ENCODE results near the gene POLL. TPM values are rescaled to one million over a fixed set of nuclear protein-coding genes. Genes with fewer than 3 reads are reported as not detected.
A peak's percentile ranks its signal among the peaks of the same experiment; 100 is the strongest.

POLL gene
- total and polyA plus RNA-seq, 10 of the 15 experiments (the other 5 are each of a cell fraction or from before 2014, with no cell fraction given): 1.5 to 25.4 (median 13.8) TPM

- TF ChIP-seq, protein P1, sequence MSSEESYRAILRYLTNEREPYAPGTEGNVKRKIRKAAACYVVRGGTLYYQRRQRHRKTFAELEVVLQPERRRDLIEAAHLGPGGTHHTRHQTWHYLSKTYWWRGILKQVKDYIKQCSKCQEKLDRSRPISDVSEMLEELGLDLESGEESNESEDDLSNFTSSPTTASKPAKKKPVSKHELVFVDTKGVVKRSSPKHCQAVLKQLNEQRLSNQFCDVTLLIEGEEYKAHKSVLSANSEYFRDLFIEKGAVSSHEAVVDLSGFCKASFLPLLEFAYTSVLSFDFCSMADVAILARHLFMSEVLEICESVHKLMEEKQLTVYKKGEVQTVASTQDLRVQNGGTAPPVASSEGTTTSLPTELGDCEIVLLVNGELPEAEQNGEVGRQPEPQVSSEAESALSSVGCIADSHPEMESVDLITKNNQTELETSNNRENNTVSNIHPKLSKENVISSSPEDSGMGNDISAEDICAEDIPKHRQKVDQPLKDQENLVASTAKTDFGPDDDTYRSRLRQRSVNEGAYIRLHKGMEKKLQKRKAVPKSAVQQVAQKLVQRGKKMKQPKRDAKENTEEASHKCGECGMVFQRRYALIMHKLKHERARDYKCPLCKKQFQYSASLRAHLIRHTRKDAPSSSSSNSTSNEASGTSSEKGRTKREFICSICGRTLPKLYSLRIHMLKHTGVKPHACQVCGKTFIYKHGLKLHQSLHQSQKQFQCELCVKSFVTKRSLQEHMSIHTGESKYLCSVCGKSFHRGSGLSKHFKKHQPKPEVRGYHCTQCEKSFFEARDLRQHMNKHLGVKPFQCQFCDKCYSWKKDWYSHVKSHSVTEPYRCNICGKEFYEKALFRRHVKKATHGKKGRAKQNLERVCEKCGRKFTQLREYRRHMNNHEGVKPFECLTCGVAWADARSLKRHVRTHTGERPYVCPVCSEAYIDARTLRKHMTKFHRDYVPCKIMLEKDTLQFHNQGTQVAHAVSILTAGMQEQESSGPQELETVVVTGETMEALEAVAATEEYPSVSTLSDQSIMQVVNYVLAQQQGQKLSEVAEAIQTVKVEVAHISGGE (CRISPR knock-in tag; IDR thresholded peaks at IDR 0.05): no peak
- no peak for TF ChIP-seq PKNOX1 (IDR thresholded peaks at IDR 0.05)
- no peak for TF ChIP-seq ETV6 (conservative IDR thresholded peaks at IDR 0.05 in 1 of 2, IDR thresholded peaks at IDR 0.05 in 1 of 2; ENCODE audit: borderline replicate concordance in 1 of 2, low read depth in 1 of 2)
- no peak for TF ChIP-seq ASH2L (IDR thresholded peaks at IDR 0.05; ENCODE audit: borderline replicate concordance, low read depth)
- peak; percentile 46 to 50; a peak in 2 of 4 replicates for TF ChIP-seq EP300 (IDR thresholded peaks at IDR 0.05; ENCODE audit: borderline replicate concordance in 1 of 2, control insufficient read depth in 1 of 2, low read depth in 2 of 2, low read length in 2 of 2)
- TF ChIP-seq, protein P2, sequence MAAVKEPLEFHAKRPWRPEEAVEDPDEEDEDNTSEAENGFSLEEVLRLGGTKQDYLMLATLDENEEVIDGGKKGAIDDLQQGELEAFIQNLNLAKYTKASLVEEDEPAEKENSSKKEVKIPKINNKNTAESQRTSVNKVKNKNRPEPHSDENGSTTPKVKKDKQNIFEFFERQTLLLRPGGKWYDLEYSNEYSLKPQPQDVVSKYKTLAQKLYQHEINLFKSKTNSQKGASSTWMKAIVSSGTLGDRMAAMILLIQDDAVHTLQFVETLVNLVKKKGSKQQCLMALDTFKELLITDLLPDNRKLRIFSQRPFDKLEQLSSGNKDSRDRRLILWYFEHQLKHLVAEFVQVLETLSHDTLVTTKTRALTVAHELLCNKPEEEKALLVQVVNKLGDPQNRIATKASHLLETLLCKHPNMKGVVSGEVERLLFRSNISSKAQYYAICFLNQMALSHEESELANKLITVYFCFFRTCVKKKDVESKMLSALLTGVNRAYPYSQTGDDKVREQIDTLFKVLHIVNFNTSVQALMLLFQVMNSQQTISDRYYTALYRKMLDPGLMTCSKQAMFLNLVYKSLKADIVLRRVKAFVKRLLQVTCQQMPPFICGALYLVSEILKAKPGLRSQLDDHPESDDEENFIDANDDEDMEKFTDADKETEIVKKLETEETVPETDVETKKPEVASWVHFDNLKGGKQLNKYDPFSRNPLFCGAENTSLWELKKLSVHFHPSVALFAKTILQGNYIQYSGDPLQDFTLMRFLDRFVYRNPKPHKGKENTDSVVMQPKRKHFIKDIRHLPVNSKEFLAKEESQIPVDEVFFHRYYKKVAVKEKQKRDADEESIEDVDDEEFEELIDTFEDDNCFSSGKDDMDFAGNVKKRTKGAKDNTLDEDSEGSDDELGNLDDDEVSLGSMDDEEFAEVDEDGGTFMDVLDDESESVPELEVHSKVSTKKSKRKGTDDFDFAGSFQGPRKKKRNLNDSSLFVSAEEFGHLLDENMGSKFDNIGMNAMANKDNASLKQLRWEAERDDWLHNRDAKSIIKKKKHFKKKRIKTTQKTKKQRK (IDR thresholded peaks at IDR 0.05; ENCODE audit: low read depth, low read length): no peak
- no peak for TF ChIP-seq ZNF207 (IDR thresholded peaks at IDR 0.05; ENCODE audit: borderline replicate concordance)
- TF ChIP-seq, protein P3, sequence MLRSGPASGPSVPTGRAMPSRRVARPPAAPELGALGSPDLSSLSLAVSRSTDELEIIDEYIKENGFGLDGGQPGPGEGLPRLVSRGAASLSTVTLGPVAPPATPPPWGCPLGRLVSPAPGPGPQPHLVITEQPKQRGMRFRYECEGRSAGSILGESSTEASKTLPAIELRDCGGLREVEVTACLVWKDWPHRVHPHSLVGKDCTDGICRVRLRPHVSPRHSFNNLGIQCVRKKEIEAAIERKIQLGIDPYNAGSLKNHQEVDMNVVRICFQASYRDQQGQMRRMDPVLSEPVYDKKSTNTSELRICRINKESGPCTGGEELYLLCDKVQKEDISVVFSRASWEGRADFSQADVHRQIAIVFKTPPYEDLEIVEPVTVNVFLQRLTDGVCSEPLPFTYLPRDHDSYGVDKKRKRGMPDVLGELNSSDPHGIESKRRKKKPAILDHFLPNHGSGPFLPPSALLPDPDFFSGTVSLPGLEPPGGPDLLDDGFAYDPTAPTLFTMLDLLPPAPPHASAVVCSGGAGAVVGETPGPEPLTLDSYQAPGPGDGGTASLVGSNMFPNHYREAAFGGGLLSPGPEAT (IDR thresholded peaks at IDR 0.05; ENCODE audit: low read depth): peak; percentile 50; the same call in 1 of the 2 replicates
- TF ChIP-seq JUND (IDR thresholded peaks at IDR 0.05; ENCODE audit: low read depth, low read length): no peak
- TF ChIP-seq, protein P4, sequence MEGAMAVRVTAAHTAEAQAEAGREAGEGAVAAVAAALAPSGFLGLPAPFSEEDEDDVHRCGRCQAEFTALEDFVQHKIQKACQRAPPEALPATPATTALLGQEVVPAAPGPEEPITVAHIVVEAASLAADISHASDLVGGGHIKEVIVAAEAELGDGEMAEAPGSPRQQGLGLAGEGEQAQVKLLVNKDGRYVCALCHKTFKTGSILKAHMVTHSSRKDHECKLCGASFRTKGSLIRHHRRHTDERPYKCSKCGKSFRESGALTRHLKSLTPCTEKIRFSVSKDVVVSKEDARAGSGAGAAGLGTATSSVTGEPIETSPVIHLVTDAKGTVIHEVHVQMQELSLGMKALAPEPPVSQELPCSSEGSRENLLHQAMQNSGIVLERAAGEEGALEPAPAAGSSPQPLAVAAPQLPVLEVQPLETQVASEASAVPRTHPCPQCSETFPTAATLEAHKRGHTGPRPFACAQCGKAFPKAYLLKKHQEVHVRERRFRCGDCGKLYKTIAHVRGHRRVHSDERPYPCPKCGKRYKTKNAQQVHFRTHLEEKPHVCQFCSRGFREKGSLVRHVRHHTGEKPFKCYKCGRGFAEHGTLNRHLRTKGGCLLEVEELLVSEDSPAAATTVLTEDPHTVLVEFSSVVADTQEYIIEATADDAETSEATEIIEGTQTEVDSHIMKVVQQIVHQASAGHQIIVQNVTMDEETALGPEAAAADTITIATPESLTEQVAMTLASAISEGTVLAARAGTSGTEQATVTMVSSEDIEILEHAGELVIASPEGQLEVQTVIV (IDR thresholded peaks at IDR 0.05; ENCODE audit: borderline replicate concordance, partially characterized antibody): no peak
- peak; percentile 81 to 89 for TF ChIP-seq BHLHE40 (IDR thresholded peaks at IDR 0.05; ENCODE audit: borderline replicate concordance in 1 of 2, low read depth in 2 of 2, low read length in 1 of 2)
- TF ChIP-seq MTA3 (IDR thresholded peaks at IDR 0.05; ENCODE audit: borderline replicate concordance, low read length): no peak
- TF ChIP-seq USF1 (IDR thresholded peaks at IDR 0.05; ENCODE audit: borderline replicate concordance, extremely low read length, insufficient read depth, low read depth, low read length): no peak
Observed at GRCh38 chr10:101617102-101617823, 29.2 kb upstream of the POLL start (continued).

Measured in GM12878 (cell line).